22Rv1 (cell line): ENCODE results near the gene FILIP1L.

Source experiments
- CTCF ChIP-seq: fragments of 450-650 bp; IDR thresholded peaks from 2 replicates; pipeline ENCODE4 v1.5.1; 2017; ENCODE audit warnings: mild to moderate bottlenecking
- ZFX ChIP-seq: fragments of 450-650 bp; IDR thresholded peaks from 2 replicates; pipeline ENCODE4 v1.6.1; 2017; ENCODE audit warnings: antibody characterized with exemption, borderline replicate concordance

- TF ChIP-seq CTCF (no peak), ZFX (no peak)
Measured at GRCh38 chr3:100030914-100031425, 83.3 kb downstream of the FILIP1L start.
